GM18502 (cell line): ENCODE data around the gene PNO1.
"Not testable (repeated sequence)": the region's sequence is repeated elsewhere in the genome, so short reads cannot be mapped to it uniquely, and the experiment has no call there.

Experiments used
- ATAC-seq: cut with Tn5 transposase; IDR thresholded peaks from one replicate; pipeline ENCODE4 v1.9.1; 2021; ENCODE audit warnings: mild to moderate bottlenecking; ENCODE audit not compliant: unreplicated experiment, poor library complexity

Gene PNO1

GRCh38 chr2:68155618-68156017, 2.1 kb upstream of the PNO1 start:
- no peak for ATAC-seq

GRCh38 chr2:68156419-68156818, 1.3 kb upstream of the PNO1 start:
- no peak for ATAC-seq

GRCh38 chr2:68157002-68157401, 686 bp upstream of the PNO1 start:
- ATAC-seq = peak; percentile 42

GRCh38 chr2:68158134-68158447, 403 bp downstream of the PNO1 start:
- ATAC-seq = peak; percentile 9

GRCh38 chr2:68163641-68164040, 6.0 kb downstream of the PNO1 start:
- no peak for ATAC-seq

GRCh38 chr2:68167186-68167585, 9.5 kb downstream of the PNO1 start:
- no peak for ATAC-seq

- ATAC-seq = no peak
Observed at GRCh38 chr2:68169308-68169707, 11.6 kb downstream of the PNO1 start.

GRCh38 chr2:68171146-68171545, 13.5 kb downstream of the PNO1 start:
- no peak for ATAC-seq

GRCh38 chr2:68171684-68172083, 14.0 kb downstream of the PNO1 start:
- ATAC-seq = no peak

GRCh38 chr2:68172521-68172920, 14.8 kb downstream of the PNO1 start:
- ATAC-seq = no peak

GRCh38 chr2:68172990-68173700, 15.5 kb downstream of the PNO1 start:
- ATAC-seq = no peak

- ATAC-seq = not testable (repeated sequence)
Observed at GRCh38 chr2:68175210-68175609, 17.5 kb downstream of the PNO1 start.

GRCh38 chr2:68176657-68177056, 19.0 kb downstream of the PNO1 start:
- no peak for ATAC-seq

- ATAC-seq = no peak
Observed at GRCh38 chr2:68177541-68177940, 19.9 kb downstream of the PNO1 start.

- no peak for ATAC-seq
Observed at GRCh38 chr2:68178432-68178831, 20.7 kb downstream of the PNO1 start.

GRCh38 chr2:68178954-68179627, 21.4 kb downstream of the PNO1 start:
- ATAC-seq = no peak

- no peak for ATAC-seq
Observed at GRCh38 chr2:68182902-68183301, 25.2 kb downstream of the PNO1 start.

GRCh38 chr2:68185541-68186164, 28.0 kb downstream of the PNO1 start:
- no peak for ATAC-seq

GRCh38 chr2:68187329-68187728, 29.6 kb downstream of the PNO1 start:
- no peak for ATAC-seq

GRCh38 chr2:68188831-68189230, 31.1 kb downstream of the PNO1 start:
- ATAC-seq = no peak

- peak; percentile 31 for ATAC-seq
Observed at GRCh38 chr2:68189991-68190784, 32.5 kb downstream of the PNO1 start.
